CD4-positive, alpha-beta T cell treated with Interleukin-17A for 1 hour (primary cell): ENCODE results near the gene NPAS2.

Experiments used
- DNase-seq: peaks from one replicate; pipeline ENCODE4 v3.0.0-alpha.2; 2020

Gene NPAS2

DNA sequence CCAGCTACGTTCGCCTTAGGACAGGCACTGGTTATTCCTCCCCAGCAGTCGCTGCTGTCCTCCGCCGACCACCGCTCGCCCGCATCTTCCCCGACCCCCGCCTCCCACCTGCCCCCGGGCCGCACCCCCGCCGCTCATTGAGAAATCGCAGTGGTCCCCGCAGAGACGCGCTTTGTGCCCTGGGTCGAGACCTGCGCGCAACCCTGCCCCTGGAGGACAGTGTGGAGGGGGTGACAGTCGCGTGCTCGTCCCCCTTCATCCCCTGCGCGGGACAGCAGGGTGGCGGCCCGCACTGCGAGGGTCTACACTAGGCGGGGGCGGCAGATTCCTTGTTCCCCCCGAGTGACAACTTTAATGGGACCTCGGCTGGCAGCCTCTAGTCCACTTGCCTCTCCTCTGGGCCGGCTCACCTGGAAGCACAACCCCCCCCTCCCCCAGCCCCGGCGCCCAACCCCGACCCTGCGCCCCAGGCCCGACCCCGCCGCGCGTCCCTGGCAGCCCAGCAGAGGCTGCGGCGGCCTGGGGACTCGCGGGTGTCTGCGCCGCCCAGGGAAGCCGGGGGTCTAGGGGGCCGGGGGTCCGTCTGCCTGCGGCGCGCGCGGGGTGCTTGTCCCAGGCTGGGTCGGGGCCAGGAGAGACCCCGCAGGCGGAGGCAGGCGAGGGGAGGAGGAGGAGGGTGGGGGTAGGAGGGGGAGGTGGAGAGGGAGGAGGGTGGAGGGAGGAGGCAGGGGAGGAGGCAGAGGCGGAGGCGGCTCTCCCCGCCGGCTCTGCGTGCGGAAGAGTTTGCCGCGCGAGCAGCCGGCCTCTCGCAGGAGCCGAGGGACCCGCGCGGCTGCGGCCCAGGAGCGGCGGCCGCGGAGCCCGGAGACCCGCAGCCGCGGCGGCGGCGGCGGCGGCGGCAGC, at the start of gene NPAS2:
Gene NPAS2, plus strand, starts transcription at position 770 of the 903 bp plus-strand sequence. CDS start 84,616 bp downstream, outside the sequence.
- no peak for DNase-seq

- no peak for DNase-seq
These were observed 48.8 kb upstream of the NPAS2 start for GRCh38 chr2:100771125-100771524.

DNA sequence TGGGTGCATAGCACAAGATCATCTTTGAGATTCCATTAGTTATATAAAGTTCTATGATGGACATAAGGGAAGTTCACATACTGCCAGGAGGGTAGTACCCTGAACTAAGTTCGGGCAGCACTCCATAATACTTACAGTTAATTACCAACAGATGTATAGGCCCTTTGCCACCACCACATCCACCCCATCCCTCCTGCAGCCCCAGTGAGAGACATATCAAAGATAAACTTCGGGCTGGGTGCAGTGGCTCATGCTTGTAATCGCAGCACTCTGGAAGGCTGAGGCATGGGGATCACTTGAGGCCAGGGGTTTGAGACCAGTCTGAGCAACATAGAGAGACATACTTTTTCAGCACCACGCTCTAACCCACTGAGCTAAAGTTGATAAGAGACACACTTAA, 46.4 kb upstream of the NPAS2 start:
- DNase-seq, result no peak

GRCh38 chr2:100776445-100776844, 43.5 kb upstream of the NPAS2 start:
- no peak for DNase-seq

- DNase-seq, result no peak
These were observed 41.1 kb upstream of the NPAS2 start for GRCh38 chr2:100778637-100779450.

- no peak for DNase-seq
These were observed 40.1 kb upstream of the NPAS2 start for GRCh38 chr2:100779908-100780202.

DNA sequence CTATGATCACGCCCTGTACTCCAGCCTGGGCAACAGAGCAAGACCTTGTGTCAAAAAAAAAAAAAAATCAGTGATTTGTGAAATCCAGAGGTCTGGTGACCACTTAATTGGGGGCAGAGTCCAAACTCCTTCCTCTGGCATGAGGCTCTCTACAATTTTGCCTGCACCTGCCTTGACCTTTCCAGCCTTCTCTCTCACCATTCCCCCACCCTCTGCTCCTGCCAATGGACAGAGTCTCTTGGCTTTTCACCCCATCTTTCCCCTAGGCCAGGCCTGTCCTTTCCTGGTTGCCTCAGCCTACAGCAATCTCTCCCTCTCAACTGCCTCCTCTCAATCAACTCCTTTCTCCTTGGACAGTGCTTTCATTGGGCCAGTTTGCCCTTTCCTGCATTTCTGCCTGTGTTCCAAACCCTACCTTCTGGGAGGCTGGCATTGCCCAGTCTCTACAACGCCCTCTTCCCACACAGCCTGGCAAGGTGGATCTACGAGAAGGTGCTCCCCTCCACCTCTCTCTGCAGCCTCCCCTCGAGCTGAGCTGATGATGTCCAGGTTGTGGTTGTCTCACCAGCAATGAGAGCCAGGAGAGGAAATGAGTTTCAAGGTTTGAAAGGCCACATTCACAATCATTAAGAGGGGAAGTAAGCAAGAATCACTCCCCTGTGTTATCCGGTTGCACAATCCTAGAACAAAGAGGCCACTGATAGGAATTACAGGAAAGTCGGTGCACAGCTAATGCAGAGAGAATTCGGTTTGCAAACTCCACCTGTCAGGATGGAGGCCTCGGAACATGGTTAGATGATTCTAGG, 39.5 kb upstream of the NPAS2 start:
- no peak for DNase-seq

- DNase-seq, result no peak
These were observed 39.0 kb upstream of the NPAS2 start for GRCh38 chr2:100781009-100781325.

DNA sequence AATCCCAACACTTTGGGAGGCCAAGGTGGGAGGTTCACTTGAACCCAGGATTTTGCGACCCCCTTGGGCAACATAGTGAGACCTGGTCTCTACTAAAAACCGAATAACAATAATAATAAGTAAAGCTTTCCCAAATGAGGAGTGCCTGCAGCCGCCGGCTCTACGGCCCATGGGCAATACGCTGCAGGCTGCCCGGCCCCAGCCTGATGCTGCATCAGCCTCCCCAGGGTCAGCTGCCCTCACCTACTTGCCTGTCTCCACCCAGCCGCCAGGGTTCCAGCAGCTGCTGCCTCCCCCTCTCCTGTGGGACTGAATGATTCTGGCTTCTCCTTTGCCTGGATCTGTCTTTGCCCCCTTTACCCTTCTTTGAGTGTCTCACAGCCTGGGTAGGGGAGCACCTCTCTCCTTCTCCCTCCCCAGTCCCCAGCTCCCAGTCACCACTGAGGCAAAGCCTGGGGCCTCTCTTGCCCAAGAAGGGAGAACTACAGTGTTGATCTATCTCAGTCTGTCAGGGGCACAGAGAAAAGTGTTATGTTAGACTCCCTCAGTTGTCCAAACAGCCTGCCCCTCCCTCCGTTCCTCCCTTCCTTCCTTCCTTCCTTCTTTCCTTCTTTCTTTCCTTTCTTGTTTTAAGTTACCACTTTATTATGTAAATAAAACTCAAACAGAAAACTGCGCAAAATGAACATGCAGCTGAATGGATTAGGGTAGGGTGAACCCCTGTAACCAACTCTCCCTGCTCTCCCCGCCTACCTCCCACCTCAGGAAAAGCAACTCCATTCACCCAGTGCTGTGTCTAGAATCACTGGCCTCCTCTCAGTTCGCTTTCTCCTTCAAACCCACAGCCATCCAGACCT, 38.2 kb upstream of the NPAS2 start:
- no peak for DNase-seq

DNA sequence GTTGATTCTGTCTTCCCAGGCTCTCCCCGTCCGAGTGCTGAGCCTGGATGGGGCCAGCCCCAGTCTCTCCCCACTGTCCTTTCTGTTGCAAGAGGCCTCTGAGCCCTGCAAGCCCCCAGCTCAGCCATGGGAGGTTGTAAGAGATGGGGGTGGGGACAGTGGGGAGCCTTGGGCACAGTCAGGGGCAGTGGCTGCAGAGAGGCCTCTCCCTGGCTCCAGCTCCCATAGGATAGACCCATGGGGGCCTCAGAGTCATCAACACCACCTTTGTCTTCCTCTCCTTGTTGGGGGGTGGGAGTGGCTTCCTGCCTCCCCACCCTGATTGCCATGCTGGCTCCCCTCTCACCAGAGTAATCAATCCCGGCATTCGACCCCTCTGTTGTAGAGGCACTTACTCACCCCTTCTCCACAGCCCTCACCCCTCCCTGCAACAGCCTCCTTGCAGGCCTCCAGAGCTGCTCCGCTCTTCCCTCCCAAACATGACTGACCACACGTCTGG, 37.5 kb upstream of the NPAS2 start:
- no peak for DNase-seq

GRCh38 chr2:100783987-100784386, 36.0 kb upstream of the NPAS2 start:
- DNase-seq, result no peak

GRCh38 chr2:100784681-100785080, 35.3 kb upstream of the NPAS2 start:
- no peak for DNase-seq

- DNase-seq, result no peak
These were observed 34.2 kb upstream of the NPAS2 start for GRCh38 chr2:100785626-100786296.

GRCh38 chr2:100786297-100786658, 33.7 kb upstream of the NPAS2 start:
- no peak for DNase-seq

DNA sequence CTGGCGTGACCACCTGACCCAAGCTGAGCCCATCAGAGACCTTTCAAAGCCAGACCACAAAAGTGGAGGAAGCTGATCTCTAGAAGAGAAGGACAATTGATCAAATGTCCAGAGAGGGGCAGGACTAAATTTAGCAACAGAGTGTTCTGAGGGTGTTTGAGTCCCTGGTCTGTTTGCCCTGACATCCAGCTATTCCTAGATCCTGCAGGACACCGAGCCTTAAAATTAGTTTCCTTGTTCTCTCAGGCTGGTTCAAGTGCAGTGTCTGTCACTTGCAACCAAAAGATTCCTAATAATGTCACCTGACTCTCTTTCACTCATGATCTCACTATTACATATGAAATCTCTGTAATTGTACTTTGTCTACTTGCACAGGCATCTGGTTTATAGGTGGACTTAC, 33.0 kb upstream of the NPAS2 start:
- no peak for DNase-seq

DNA sequence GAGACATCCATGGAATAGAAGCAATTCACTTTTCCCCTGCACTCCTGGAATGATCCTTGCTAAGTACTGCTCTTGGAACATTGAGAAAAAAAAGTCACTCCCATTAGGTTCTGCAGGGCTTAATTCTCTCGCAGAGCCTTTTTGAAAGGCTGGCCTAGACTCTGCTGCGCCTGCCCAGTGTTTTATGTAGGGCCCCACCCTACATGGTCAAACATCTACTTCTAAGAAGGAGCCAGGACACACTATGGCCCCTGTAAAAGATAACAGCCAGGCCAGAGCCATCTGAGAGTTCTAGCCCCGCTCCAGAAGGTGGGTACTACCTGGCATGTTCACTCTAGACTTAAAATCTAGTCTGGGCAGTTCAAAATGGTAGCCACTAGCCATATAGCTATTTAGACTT, 30.6 kb upstream of the NPAS2 start:
- DNase-seq, result no peak

DNA sequence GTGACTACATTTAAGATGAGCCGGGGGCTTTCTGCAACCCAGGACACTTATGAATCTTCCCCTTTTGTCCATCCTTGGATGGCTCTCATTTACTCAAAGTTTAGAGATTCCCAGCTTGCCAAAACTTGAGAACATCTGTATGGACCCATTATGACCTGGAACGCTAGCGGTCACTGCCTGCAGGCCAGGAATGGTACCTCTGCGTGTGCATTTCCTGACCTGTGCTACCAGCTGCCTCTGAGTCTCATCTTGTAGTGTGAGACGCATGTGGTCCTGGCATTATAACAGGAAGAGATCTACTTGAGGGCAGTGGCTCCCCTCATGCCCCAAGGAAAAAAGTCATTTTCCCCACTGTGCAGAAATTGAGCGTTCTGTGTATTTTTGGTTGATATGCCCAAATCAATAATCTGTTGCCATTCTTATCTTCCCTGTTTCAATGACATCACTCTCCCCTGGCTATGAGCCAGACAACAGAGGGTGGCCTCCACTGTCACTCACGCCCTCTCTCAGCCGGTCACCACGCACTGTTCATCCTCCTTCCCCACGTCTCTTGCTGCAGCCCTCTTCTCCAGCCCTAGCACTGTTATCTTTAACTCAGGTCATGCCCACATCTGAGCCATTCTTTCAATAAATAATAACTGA, 28.5 kb upstream of the NPAS2 start:
- no peak for DNase-seq

- DNase-seq, result no peak
These were observed 28.0 kb upstream of the NPAS2 start for GRCh38 chr2:100791936-100792308.

GRCh38 chr2:100793220-100793619, 26.7 kb upstream of the NPAS2 start:
- no peak for DNase-seq

DNA sequence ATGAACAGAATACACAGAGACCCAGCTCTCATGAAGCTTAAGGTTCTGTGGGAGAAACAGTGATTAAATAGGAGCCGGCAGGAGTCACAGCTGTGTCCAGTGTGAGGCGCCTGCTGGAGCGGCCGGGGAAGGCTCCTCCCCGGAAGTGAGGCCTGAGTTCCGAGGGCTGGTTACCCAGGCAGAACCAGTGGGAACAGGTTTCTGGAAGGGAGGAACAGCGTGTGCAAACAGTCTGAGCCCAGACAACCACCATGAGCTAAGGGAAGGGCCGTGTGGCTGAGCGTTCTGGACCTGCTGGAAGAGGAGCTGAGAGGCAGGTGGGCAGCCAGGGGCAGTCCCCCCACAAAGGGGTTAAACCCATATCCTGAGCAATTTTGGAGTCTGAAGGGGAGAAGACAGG, 26.0 kb upstream of the NPAS2 start:
- no peak for DNase-seq

DNA sequence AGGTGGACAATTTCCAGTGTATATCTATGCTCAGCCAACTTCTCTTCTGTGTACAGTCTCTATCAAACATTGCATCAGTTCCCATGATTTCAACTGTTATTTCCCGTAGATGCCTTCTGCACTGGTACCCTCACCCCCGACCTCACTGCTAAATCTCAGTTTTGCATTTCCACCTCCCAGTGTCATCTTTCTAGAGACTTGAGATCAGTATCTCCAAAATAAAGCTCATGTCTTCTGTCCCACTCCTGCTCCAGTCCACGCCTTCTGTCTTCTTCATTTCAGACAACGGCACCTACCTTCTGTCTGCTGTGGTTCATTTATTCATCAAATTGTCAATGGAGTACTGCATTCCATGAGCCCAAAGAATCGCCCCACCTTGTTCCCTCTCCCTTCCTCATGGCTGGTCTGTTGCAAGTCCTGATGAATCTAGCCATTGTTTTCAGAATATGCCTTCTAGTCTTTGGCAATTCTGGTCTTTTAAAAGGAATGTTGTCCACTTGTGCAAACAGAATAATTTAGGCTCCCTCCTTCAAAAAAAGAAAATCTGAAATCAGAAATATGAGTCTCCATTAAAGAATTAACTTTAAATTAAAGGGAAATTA, 23.3 kb upstream of the NPAS2 start:
- DNase-seq, result no peak
